Measurements from ENCODE around the gene TMEM106A. TPM values are rescaled to one million over a fixed set of nuclear protein-coding genes. Genes with fewer than 3 reads are reported as not detected.
"Not testable (repeated sequence)": the region's sequence is repeated elsewhere in the genome, so short reads cannot be mapped to it uniquely, and the experiment has no call there.

Gene TMEM106A
- total RNA-seq, 1 donor from 2014 or later, result 0.99 TPM

- DNase-seq (ENCODE audit: low read depth in 2 of 2), result no peak
Observed at GRCh38 chr17:43215341-43215740, 3.7 kb downstream of the TMEM106A start.

DNA sequence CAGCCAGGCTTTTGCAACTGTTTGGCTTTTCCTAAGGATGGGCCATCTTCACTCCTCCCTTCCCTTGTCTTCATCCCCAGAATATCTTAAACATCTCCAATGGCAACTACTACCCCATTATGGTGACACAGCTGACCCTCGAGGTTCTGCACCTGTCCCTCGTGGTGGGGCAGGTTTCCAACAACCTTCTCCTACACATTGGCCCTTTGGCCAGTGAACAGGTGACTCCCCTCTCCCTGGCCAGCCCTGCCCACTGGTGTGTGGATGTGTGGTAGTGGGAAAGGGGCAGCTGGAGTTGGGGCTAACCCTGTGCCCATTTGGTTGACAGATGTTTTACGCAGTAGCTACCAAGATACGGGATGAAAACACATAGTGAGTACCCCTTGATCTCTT, 4.7 kb downstream of the TMEM106A start:
- no peak for DNase-seq (ENCODE audit: low read depth in 2 of 2)

DNA sequence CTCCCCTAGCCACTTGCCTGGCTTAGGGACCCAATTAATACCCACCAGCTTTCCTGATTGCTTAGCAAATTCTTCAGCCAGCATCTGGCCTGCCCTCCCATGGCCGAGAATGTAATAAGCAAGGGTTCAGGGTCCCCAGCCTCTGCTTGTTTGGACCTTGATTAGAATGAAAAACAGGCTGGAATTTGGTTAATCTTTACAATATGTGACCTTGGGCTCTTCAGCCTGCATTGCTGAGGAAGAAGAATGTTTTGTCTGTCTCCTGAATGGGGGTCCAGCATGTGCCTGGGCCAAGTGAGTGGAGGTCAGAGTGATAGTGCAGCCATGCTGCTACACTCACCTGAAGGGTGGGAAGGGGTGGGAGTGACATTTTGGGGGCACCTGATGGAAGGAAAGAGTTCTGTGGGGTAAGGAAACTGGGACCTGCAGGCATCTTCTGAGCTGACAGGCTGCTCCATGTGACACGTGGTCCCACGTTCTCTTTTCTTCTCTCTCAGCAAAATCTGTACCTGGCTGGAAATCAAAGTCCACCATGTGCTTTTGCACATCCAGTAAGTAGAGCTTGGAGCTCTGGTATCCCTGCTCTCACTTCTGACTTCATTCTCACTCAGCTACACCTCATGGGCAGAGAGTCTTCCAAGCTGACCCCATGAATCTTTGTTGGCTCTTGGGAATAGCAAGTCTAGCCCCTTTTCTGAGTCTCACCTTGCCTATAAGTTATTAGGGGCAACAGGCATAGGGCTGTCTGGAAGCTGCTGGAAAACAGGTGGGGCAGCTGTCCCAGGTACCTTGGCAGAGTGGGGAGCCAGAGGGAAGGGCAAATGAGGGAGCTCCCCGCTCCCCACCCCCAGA, 5.3 kb downstream of the TMEM106A start:
- DNase-seq (ENCODE audit: low read depth in 2 of 2), result no peak

- no peak for DNase-seq (ENCODE audit: low read depth in 2 of 2)
Observed at GRCh38 chr17:43217614-43218087, 6.0 kb downstream of the TMEM106A start.

DNA sequence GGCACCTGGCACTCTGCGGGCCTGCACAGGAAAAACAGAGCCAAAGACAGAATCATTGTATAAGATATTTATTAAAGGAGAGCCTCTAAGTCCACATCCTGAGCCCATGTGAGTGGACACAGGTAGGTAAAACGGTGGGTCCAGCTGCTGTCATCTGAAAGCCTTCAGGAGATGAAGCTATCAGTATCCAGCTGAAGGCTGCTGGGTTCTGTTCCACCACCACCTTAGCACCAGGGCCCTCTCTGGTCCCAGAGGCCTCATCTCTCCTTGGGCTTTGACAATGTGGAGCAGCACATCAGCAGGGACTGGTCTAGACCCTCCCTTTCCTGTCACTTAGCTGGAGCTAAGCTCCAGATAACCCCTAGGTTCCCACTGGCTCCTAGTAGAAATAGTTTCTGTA, 7.3 kb downstream of the TMEM106A start:
- no peak for DNase-seq (ENCODE audit: low read depth in 2 of 2)

- no peak for DNase-seq (ENCODE audit: low read depth in 2 of 2)
Observed at GRCh38 chr17:43219746-43220380, 8.2 kb downstream of the TMEM106A start.

DNA sequence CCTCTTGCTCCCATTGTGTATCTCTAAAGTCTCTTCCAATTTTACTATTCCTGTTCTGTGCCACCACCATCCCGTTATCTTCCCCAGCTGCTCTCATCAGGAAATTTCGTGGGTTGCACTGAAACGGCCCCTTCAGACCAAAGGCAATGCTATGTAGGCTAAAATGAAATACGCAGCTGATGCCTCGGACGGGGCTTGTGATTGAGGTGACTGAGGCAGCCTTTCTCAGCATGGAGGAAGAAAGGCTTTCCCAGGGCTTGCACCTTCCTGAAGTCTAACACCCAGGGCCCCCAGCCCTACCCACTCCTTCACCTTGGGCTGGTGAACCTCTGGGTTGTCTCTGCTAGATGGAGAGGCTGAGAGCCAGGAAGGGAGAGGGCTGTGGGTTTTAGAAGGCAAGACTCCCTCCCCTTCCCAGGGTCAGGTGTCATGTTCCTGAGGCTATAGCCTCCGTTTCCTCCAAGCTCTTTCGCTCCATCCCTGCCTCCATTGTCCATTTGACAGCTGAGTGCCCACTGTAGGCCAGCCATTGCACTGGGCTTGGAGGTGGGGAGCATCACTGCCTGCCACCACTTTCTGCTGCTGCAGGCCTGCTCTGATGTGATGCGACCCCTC, 8.9 kb downstream of the TMEM106A start:
- DNase-seq (ENCODE audit: low read depth in 2 of 2), result no peak

GRCh38 chr17:43224146-43224705, 12.6 kb downstream of the TMEM106A start:
- no peak for DNase-seq (ENCODE audit: low read depth in 2 of 2)

DNA sequence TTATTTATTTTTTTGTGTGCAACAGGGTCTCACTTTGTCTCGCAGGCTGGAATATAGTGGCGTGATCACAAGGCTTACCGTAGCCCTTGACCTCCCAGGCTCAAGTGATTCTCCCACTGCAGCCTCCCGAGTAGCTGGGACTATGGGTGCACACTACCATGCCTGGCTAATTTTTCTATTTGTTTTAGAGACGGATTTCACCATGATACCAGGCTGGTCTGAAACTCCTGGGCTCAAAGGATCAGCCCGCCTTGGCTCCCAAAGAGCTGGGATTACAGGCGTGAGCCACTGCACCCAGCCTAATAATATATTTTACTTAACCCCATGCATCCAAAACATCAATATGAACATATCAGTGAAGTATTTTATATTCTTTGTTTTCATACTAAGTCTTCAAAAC, 14.7 kb downstream of the TMEM106A start:
- DNase-seq (ENCODE audit: low read depth in 2 of 2), result no peak

DNA sequence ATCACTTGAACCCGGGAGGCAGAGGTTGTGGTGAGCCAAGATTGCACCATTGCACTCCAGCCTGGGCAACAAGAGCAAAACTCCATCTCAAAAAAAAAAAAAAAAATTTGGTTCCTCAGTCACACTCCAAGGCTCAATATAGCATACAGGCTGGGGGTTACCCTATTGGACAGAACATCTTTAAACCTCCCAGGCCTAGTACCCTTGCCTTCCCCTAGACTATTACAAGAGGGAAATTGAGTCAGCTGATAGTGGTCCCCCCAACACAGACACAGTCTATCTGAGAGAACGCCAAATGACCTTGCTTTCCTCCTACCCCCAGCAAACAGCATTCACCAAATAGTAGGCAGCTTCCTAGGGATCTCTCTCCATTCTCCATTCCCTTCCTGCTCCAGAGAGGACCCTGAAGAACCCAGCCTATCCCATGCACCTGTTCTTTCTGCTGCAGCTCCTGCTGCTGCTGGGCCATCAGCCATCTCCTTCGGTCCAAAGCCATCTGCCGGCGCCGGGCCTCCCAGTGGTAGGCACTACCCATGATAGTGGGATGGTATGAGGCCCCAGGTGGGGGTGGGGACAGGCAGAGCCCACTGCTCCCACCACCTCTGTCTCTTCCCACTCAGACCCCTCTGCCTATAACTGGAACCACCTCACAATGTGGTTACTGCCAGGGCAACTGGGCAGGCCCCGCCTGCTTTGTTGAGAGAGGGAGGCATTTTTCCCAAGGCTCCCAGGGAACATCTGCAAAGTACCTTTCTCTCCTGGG, 16.5 kb downstream of the TMEM106A start, which contains the start of gene CCDC200:
CCDC200 (minus strand) TSS at position 604 of the 763 bp plus-strand sequence; CDS start at position 535, 69 bp downstream.
- DNase-seq (ENCODE audit: low read depth in 2 of 2), result not testable (repeated sequence)

DNA sequence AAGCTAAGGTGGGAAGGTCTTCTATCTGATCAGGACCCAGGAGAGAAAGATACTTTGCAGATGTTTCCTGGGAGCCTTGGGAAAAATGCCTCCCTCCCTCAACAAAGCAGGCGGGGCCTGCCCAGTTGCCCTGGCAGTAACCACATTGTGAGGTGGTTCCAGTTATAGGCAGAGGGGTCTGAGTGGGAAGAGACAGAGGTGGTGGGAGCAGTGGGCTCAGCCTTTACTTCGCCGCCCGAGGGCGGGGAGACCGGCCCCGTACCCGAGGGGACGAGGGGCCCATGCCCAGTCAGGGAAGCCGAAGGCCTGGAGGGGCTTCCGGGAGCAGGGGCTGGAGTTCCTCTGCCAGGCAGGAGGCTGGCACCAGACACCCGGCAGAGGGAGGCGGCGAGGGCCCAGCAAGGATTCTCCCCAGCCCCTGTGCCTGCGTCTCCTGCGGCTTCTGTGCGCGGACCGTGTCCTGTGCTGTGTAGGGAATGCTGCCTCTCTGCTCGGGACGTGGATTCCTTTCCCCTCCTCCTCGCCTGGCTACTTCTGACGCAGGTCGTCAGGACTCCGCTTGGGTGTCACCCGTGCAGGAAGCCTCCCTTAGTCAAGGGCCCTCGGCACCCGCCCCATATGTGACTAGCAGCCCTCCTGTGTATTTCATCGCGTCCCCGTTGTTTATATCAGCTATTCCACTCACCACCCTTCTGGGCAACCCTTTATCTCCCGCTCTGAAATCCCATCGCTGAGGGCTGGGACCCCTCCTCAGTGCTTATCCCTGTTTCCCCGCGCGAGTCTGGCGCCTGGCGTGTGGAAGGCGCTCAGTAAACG, 19.7 kb downstream of the TMEM106A start:
- not testable (repeated sequence) for DNase-seq (ENCODE audit: low read depth in 2 of 2)

DNA sequence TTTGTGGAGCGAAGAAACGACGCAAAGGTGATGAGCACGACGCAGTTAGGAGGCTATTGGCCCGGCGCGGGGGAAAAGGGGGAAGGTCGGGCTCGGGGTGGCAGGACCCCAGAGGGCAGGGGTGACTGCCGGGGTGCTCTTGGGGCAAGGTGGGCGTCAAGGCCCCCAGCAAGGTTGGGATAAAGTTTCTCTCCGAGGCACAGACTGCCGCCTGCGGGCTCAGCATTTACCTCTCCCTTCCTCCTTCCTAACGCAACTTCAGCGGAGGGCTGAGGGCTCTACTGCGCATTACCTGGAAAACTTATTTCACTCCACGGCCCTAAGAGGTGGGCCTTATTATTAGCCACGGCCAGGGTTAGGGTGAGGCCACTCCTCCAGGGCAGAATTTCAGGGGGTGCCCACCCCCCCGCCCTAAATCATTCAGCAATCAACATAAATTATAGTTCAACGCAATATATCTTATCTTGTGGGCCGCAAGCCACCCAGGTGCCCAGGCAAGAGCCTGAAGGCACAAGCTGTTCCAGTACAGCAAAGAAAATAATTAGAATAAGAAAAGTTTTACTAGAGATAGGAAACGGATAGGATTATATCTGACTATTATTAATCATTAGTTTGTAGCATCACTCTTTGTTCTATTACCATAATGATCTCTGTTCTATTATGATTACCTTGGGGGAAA, 20.5 kb downstream of the TMEM106A start:
- not testable (repeated sequence) for DNase-seq (ENCODE audit: low read depth in 2 of 2)

- DNase-seq (ENCODE audit: low read depth in 2 of 2), result not testable (repeated sequence)
Observed at GRCh38 chr17:43233263-43233662, 21.6 kb downstream of the TMEM106A start.

DNA sequence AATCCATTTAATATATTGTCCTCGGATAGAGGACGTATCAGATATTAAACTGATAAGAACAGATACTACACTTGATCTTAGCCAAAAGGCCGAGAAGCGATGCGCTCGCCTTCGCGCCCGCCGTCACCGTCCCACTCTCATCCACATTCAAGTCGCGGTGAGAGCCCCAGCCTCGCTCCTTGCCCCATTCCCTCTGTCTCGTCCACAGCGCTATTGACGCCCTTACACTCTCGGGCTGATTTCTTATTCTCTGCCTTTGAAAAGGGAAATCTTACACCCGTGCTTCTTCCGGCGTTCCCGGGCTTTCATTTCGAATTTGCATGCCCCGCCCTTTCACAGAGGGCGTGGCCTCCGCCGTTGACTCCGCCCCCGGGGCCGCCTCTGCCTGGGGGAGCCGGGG, 22.2 kb downstream of the TMEM106A start, which contains the start of gene RNU2-1:
RNU2-1 (minus strand) TSS at position 101 of the 400 bp plus-strand sequence.
- DNase-seq (ENCODE audit: low read depth in 2 of 2), result not testable (repeated sequence)

DNA sequence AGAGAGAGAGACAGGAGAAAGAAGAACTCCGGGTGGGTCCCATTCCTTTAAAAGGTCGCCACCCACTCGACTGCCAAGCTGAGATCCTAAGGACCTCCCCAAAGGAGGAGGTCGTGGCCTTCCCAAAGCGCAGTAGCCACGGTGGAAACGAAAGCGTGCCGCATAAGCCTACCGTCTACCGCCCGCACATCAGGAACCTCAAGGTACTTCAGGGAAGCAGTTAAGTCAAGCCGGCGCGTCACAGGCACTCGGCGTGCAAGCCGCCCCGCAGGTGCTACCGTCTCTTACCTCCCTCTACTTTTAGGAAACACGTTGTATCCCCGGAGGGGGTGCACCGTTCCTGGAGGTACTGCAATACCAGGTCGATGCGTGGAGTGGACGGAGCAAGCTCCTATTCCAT, 27.9 kb downstream of the TMEM106A start:
- not testable (repeated sequence) for DNase-seq (ENCODE audit: low read depth in 2 of 2)

DNA sequence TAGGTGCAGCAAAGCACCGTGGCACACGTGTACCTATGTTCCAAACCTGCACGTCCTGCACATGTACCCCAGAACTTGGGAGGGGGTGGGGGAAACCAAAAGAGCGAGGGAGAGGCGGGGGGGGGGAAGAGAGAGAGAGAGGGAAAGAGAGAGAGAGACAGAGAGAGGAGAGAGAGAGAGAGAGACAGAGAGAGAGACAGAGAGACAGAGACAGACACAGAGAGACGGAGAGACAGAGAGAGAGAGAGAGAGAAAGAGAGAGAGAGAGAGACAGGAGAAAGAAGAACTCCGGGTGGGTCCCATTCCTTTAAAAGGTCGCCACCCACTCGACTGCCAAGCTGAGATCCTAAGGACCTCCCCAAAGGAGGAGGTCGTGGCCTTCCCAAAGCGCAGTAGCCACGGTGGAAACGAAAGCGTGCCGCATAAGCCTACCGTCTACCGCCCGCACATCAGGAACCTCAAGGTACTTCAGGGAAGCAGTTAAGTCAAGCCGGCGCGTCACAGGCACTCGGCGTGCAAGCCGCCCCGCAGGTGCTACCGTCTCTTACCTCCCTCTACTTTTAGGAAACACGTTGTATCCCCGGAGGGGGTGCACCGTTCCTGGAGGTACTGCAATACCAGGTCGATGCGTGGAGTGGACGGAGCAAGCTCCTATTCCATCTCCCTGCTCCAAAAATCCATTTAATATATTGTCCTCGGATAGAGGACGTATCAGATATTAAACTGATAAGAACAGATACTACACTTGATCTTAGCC, 29.1 kb downstream of the TMEM106A start:
- not testable (repeated sequence) for DNase-seq (ENCODE audit: low read depth in 2 of 2)

- not testable (repeated sequence) for DNase-seq (ENCODE audit: low read depth in 2 of 2)
Observed at GRCh38 chr17:43246456-43246855, 34.8 kb downstream of the TMEM106A start.

All from lung microvascular endothelial cell (primary cell).